Tongue (tissue), 2 donors: Measurements from ENCODE around the gene ZNF638. TPM values are rescaled to one million over a fixed set of nuclear protein-coding genes. Genes with fewer than 3 reads are reported as not detected.
"Not testable (repeated sequence)": the region's sequence is repeated elsewhere in the genome, so short reads cannot be mapped to it uniquely, and the experiment has no call there.

Source experiments
- DNase-seq: peaks from one replicate; pipeline ENCODE4 v3.0.0-alpha.2; 2015
- total RNA-seq: library from RNA; depleted of rRNA; stranded (reverse); fragments of >200 nt; gene quantifications from one replicate; pipeline ENCODE4 v1.2.3, GENCODE V29; 2014

ZNF638 gene
- 264 TPM for total RNA-seq

DNA sequence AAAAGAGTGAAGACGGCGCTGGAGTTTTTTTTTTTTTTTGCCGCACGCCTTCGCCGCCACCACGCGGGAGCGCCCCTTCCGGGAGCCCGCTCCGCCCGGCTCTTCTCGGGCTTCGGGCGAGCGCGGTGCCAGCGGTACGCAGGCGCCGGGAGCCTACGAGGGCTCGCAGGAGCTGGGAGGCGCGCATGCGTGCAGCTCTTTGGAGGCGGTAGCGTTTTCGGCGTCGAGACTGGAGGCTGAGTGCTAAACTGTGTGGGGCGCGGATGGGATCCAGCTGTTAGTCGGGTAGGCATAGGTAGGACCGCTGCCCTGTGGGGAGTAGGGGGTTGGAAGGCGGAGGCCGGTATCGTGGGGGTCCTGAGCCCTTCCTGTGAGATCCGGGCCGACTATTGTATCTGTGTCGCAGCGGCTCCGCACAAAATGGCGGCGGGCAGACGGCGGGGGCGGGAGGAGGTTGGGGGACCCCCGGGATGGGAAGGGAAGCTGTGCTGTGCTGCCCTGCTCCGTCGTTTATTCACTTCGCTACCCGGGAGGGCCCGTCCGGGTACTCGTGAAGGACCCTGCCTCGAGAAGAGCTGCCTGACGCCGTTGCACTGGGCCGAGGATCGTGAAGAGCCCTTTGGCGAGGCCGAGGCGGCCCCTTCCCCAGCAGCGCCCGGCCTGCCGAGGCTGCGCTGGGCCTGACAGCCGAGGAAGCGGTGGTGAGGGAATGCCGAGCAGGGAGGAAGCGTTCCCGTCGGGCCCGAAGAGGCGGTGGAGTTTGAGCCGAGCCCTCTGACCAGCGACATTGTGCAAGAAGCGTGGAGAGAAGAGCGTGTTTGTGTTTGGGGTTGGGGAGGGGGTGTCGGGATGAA lies at the start of gene ZNF638:
ZNF638 (plus strand) TSS at position 202 of the 854 bp plus-strand sequence. CDS start 17,173 bp downstream, outside the sequence.
- DNase-seq: peak; percentile 98

GRCh38 chr2:71281950-71282349 lies 49.6 kb upstream of the ZNF638 start:
- no peak for DNase-seq

- peak; percentile 6 for DNase-seq
Observed at GRCh38 chr2:71282493-71282892, 49.1 kb upstream of the ZNF638 start.

DNA sequence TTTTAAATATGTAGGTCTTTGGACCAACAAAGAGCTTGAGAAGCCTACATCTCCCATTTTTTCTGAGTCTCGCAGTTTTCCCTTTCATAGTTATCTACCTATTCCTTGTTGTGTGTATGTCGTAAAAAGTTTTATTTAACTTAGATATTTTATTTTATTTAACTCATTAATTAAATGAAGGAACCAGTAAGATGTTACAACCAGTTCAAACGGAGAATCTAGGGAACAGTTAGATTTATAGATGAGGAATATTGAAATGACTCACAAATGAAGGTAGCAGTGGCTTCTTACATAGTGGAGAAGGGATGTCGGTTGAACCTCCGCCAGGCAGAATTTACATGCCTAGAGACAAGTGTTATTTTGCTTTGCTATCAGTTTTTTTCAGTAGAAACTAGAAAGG lies 48.5 kb upstream of the ZNF638 start:
- DNase-seq: no peak

DNA sequence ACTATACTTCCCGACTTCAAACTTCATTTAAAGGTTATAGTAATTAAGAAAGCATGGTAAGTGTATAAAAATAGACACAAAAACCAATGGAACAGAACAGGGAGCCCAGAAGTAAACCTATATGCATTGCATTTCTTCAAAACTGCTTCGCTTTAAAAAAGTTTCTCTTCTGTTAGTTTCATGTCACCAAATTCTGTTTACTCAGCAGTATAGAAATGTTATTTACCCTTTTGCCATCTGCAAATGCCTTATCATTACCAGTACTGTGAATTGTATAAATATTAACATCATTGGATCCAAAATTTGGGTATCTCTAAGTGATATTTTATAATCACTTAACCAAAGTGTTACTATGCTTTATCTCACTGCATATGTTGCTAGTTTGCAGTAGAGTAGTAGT lies 45.9 kb upstream of the ZNF638 start:
- no peak for DNase-seq

GRCh38 chr2:71291398-71291797 lies 40.2 kb upstream of the ZNF638 start:
- DNase-seq: no peak

DNA sequence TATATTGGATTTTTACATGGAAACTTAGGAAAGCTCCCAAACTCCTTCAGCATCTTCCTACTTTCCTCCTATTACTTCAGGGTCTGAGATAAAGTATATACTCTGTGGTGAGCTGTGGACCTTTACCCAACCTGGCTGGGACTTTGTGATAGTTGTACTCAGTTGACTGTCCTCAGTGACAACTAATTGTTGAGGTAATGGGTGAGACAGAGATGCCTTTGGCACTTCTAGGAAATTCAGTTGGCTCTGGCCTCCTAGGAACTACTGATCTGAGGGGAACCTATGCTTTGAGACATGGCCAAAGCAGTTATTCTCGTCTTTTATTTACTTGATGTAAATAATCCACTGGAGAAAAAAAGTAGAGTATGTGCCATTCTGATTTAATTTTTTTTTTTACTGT lies 39.4 kb upstream of the ZNF638 start:
- DNase-seq: no peak

GRCh38 chr2:71298914-71299313 lies 32.7 kb upstream of the ZNF638 start:
- DNase-seq: no peak

DNA sequence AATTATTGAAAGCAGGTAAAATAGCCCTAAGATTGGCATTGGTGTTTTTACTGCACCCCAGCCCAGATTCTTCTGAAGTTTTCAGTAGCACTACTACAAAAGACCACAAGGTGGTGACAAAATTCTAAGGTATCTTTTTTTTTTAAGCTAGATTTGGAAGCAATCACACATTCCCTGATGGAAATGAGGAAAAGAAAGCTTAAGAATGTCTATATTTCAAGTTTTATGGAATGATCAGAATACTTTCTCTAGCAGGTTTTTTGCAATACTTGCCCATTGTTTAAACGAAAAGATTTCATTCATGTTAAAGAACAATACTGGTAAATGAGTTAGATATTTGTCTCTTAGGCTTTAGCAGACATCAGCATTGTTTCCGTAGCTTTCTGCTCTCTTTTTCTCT lies 32.1 kb upstream of the ZNF638 start:
- DNase-seq: peak; percentile 58

GRCh38 chr2:71303849-71304248 lies 27.7 kb upstream of the ZNF638 start:
- DNase-seq: no peak

GRCh38 chr2:71306762-71307161 lies 24.8 kb upstream of the ZNF638 start:
- no peak for DNase-seq

GRCh38 chr2:71313016-71313766 lies 18.4 kb upstream of the ZNF638 start:
- DNase-seq: no peak

GRCh38 chr2:71317060-71317459 lies 14.5 kb upstream of the ZNF638 start:
- DNase-seq: no peak

DNA sequence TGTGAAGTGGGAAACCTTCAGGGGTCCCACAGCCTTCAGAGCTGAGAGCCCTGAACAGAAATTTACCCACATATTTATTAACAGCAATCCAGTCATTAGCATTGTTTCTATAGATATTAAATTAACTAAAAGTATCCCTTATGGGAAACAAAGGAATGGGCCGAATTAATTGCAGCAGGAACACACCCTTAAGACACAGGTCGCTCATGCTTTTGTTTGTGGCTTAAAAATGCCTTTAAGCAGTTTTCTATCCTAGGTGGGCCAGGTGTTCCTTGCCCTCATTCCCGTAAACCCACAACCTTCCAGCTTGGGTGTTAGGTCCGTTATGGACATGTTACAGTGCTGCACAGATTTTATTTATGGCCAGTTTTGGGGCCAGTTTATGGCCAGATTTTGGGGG lies 13.7 kb upstream of the ZNF638 start:
- DNase-seq: not testable (repeated sequence)

- no peak for DNase-seq
Observed at GRCh38 chr2:71323386-71323785, 8.2 kb upstream of the ZNF638 start.

DNA sequence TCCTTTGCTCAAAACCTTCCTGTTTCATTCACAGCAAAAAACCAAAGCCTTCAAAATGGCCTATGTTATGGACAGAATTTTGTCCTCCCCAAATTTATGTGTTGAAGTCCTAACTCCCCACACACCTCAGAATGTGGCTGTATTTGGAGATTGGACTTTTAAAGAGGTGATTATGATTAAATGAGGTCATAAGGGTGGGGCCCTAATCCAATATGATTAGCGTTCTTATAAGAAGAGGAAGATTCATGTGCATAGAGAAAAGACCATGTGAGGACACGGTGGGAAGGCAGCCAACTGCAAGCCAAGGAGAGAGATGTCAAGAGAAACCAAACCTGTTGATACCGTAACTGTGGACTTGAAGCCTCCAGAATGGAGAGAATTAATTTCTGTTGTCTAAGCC lies 4.6 kb upstream of the ZNF638 start:
- DNase-seq: no peak

DNA sequence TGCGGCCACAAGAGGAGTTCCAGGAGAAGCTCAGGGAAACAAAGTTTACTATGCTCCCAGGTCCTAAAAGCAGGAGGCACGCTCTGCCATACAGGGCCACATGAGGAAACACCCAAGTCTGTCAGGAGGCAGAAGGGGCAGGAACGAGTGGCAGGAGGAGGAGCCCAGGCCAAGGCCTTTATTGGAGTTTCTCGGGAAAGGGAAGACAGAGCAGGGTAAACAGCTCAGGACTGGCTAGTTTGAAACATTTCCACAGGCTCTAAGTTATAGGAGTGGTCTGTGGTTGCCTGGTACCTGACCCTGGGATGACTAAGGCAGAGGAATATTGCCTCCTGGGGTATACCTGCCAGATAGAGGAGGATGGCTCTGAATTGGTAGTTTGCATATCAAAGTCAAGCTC lies 3.7 kb upstream of the ZNF638 start:
- DNase-seq: no peak

DNA sequence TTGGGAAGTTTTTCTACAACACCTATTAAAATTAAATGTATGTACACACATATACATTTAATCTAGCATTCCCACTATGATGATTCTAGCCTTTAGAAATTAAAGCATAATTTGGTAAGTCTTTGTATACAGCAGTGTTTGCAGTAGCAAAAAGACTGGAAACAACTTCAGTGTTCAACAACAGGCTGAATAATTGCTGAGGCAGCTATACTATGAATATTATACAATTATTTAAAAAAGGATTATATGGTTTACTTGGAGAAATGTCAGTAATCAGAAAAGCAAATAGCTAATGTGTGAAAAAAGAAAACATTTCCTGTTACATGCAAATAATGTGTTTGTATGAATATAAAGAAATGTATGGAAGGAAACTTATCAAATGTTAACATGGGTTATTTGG lies 1.4 kb upstream of the ZNF638 start:
- no peak for DNase-seq

- no peak for DNase-seq
Observed at GRCh38 chr2:71330585-71331330, 824 bp upstream of the ZNF638 start.

- not testable (repeated sequence) for DNase-seq
Observed at GRCh38 chr2:71331331-71331580, 326 bp upstream of the ZNF638 start.

DNA sequence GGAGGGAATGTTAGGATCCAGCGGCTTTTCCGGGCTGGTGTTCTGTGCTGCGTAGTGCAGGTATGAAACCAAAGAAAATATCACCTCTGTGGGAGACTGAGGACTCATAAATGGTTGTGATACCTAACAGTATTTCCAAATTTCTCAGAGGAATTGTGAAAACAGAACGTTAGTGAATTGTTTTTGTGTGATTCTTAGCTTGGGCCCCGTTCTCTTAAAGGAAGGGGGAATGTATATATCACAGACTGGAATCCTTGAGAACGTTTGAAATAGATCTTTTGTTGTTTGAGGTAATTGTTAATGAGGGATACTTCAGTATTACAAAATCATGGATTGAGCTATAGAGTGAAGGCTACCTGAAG lies 834 bp downstream of the ZNF638 start:
- DNase-seq: no peak

DNA sequence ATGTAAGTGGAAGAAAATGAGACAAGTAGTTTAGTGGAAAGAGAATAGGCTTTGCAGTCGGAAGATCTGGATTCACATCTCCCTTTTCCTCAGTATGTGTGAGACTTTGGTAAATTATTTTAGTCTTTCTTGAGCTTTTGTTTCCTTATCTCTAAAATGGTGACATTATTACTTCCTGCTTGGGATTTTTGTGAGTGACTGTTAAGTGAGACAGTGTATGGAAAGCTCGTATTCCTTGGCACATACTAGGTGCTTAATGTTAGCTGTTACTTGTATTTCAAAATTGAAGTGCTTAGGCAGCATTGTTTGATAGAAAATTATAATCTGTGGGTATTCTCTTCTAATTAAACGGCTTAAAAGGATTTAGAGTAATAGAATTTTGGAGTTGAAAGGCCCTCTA lies 2.0 kb downstream of the ZNF638 start:
- DNase-seq: no peak

GRCh38 chr2:71336384-71336783 lies 4.8 kb downstream of the ZNF638 start:
- no peak for DNase-seq
